Glutamatergic neuron (in vitro differentiated cells): ENCODE data around the gene PLPP4. TPM values are rescaled to one million over a fixed set of nuclear protein-coding genes. Genes with fewer than 3 reads are reported as not detected.

Source experiments
- DNase-seq: peaks from one replicate; pipeline ENCODE4 v3.0.0; 2022
- H3K27ac Mint-ChIP-seq: one replicate; pipeline ENCODE4 v1.8.0; 2020; ENCODE audit warnings: mild to moderate bottlenecking, mixed read lengths, inconsistent platforms; ENCODE audit not compliant: unreplicated experiment
- H3K27me3 Mint-ChIP-seq: one replicate; pipeline ENCODE4 v1.8.0; 2020; ENCODE audit warnings: mild to moderate bottlenecking, moderate library complexity, mixed read lengths, inconsistent platforms; ENCODE audit not compliant: unreplicated experiment
- H3K36me3 Mint-ChIP-seq: one replicate; pipeline ENCODE4 v1.8.0; 2020; ENCODE audit warnings: mild to moderate bottlenecking, mixed read lengths, inconsistent platforms; ENCODE audit not compliant: unreplicated experiment
- H3K4me1 Mint-ChIP-seq: one replicate; pipeline ENCODE4 v1.8.0; 2020; ENCODE audit warnings: mild to moderate bottlenecking, low read depth, mixed read lengths, inconsistent platforms; ENCODE audit not compliant: unreplicated experiment
- H3K4me3 Mint-ChIP-seq: one replicate; pipeline ENCODE4 v1.8.0; 2020; ENCODE audit warnings: mild to moderate bottlenecking, mixed read lengths, inconsistent platforms; ENCODE audit not compliant: unreplicated experiment
- H3K9me3 Mint-ChIP-seq: one replicate; pipeline ENCODE4 v1.8.0; 2020; ENCODE audit warnings: mild to moderate bottlenecking, moderate library complexity, mixed read lengths, inconsistent platforms; ENCODE audit not compliant: unreplicated experiment
- long read RNA-seq: library from polyadenylated mRNA; unstranded; transcript quantifications from one replicate; pipeline ENCODE4 v2.0.0, GENCODE V29; 2020; ENCODE audit not compliant: unreplicated experiment
- total RNA-seq: library from RNA; stranded (reverse); fragmentation: NEBNext Ultra II Directional; extraction: Animal tissue kit (Norgen Biotek cat#: 25700); gene quantifications from one replicate; pipeline ENCODE4 v1.2.1, GENCODE V29; 2021; ENCODE audit not compliant: unreplicated experiment
- TF ChIP-seq, protein P1 (sequence below): fragments of 200-600 bp; sonication (generic); IDR thresholded peaks from one replicate; pipeline ENCODE4 v1.5.0; 2021; ENCODE audit not compliant: partially characterized antibody, unreplicated experiment

The PLPP4 gene
- total RNA-seq = 2.6 TPM
- long read RNA-seq, partial matches to known transcripts = 0 of 3 reads
- long read RNA-seq, other reads (novel, unspliced or antisense) = 2 of 3 reads

DNA sequence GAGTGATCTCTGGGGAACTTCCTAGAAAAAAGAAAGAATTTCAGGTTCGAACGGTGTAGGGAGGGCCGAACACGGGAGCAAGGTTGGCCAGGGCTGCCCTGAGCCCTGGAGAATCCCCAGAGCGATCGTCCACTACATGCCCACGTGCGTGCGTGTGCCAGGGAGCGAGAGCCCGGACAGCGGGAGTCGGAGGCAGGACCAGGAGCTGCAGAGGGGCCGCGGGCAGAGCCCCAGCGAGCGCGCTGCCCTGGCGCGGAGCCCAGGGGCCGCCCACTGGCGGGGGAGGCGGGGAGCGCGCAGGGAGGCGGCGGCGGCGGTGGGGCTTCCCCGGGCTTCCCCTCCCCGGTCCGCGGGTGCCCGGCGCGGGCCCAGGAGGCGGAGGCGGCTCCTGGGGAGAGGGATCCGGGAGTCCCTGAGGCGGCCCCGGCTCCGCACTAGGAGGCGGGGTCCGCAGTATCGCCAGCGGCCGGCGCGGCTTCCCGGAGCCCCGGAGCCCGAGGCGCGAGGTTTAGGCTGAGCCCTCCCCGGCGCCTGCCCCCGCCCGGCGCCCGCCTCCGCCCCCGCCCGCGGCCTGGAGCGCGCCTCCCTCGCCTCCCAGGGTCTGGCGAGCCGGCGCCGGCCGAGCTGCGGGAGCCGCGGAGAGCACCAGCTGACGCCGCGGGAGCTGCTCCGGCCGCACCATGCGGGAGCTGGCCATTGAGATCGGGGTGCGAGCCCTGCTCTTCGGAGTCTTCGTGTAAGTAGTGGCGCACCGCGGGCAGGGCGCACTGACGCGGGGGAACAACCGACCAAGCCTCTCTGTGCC lies at the start of gene PLPP4:
Gene PLPP4, plus strand, starts transcription at position 602 of the 805 bp plus-strand sequence. Its CDS starts 79 bp downstream, at position 681.
- H3K4me1 Mint-ChIP-seq = peaks cover 18% of the 10 kb centered on the region
- H3K9me3 Mint-ChIP-seq = peaks cover 5% of the 10 kb centered on the region
- peaks cover 10% of the 10 kb centered on the region for H3K27me3 Mint-ChIP-seq
- H3K4me3 Mint-ChIP-seq = peak within 1 kb of the TSS; percentile 97
- no peak within 1 kb of the TSS for H3K27ac Mint-ChIP-seq
- peak; percentile 63 for DNase-seq
- TF ChIP-seq, protein P1, sequence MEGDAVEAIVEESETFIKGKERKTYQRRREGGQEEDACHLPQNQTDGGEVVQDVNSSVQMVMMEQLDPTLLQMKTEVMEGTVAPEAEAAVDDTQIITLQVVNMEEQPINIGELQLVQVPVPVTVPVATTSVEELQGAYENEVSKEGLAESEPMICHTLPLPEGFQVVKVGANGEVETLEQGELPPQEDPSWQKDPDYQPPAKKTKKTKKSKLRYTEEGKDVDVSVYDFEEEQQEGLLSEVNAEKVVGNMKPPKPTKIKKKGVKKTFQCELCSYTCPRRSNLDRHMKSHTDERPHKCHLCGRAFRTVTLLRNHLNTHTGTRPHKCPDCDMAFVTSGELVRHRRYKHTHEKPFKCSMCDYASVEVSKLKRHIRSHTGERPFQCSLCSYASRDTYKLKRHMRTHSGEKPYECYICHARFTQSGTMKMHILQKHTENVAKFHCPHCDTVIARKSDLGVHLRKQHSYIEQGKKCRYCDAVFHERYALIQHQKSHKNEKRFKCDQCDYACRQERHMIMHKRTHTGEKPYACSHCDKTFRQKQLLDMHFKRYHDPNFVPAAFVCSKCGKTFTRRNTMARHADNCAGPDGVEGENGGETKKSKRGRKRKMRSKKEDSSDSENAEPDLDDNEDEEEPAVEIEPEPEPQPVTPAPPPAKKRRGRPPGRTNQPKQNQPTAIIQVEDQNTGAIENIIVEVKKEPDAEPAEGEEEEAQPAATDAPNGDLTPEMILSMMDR = no peak
- H3K36me3 Mint-ChIP-seq = peaks cover 6% of the 10 kb centered on the region

DNA sequence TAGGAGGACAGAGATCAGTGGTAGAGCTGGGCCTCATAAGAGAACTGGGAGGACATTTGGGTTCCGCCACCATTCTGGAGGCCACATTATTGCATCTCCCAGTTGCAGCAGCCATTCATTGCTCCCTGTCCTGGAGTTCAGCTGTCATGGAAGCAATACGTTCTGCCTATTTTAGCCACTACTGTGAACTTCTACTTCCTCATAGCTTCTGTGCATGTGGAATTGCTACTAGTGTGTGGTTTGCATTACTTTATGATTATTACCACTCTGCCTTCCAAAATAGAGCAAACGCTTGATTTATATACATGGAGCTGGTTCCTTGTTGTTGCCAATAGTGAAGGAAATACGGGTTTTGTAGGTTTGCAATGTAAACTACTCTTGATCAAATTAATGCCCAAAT lies 47.2 kb upstream of the PLPP4 start:
- no peak overlapping the region for H3K27ac Mint-ChIP-seq
- no peak for DNase-seq
- no peak overlapping the region for H3K4me3 Mint-ChIP-seq
- no peaks in the 10 kb centered on the region for H3K4me1 Mint-ChIP-seq
- no peaks in the 10 kb centered on the region for H3K9me3 Mint-ChIP-seq
- TF ChIP-seq, protein P1 = no peak
- H3K36me3 Mint-ChIP-seq = no peaks in the 10 kb centered on the region
- H3K27me3 Mint-ChIP-seq = no peaks in the 10 kb centered on the region

DNA sequence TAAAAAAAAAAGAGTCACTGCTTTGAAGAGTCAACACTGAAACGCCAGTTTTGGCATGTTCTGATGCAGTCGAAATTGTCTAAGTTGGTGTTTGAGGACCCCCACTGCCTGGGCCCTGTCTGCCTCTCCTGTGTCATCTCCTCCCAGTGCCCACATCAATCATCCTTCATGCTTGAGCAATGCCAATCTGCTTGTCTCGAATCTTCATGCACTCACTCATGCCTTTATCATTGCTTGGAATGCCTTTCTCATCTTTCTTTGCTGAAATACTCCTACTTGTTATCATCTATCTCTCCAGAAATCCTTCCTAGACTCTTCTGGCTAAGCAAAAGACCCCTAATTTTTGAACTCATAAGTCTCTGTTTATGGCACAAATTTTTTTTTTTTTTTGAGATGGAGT lies 42.1 kb upstream of the PLPP4 start:
- Mint-ChIP-seq H3K4me3 (no peak overlapping the region), H3K27ac (no peak overlapping the region), H3K27me3 (no peaks in the 10 kb centered on the region), H3K36me3 (no peaks in the 10 kb centered on the region), H3K4me1 (no peaks in the 10 kb centered on the region), H3K9me3 (no peaks in the 10 kb centered on the region)
- no peak for DNase-seq
- TF ChIP-seq, protein P1 = no peak

DNA sequence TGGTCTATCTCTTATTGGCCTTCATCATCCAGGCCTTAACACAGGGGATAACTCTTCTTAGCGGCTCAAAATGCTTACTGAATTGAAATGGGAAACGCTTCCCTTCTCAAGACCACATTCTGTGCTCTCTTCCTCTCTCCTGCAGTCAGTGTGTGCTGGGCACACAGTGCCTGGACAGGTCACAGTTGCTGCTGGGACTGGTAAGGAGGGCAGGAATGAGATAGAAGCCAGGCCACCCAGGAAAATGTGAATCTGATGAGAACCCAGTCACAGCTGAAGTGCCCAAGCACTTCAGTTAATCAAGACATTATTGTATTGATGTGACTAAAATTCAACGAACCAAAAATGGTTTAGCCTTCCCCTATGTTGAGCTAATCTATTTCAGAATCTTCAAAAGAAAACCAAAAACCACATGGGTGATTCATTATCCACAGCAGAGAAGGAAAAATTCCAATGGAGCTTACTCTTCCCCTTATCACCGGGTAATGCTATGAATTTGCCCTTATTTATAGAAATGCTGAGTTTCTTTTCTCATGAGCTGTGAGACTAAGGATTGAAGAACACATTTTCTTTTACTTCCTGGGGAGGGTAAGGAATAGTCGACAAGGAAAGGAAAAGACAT lies 41.2 kb upstream of the PLPP4 start:
- no peak overlapping the region for H3K4me3 Mint-ChIP-seq
- no peak for DNase-seq
- H3K36me3 Mint-ChIP-seq = no peaks in the 10 kb centered on the region
- no peaks in the 10 kb centered on the region for H3K27me3 Mint-ChIP-seq
- no peak overlapping the region for H3K27ac Mint-ChIP-seq
- H3K4me1 Mint-ChIP-seq = no peaks in the 10 kb centered on the region
- TF ChIP-seq, protein P1 = no peak
- no peaks in the 10 kb centered on the region for H3K9me3 Mint-ChIP-seq

DNA sequence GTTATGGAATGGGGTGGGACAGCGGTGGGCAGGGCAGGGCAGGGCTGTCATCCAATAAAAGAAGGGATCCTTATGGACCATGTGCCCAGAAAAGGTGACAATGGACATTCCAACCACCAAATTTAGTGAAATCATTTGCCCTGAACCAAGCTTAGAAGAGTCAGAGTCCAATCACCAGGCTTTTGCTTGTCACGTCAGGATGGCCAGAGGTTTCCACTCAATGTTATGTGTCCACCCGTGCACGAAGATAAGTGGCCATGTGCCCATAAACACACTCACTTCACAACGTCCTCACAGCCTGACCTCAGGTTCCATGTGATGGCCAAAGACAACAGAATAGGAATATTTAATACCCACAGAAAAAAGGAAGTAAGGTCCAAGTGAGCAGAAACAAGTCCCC lies 36.6 kb upstream of the PLPP4 start:
- H3K4me1 Mint-ChIP-seq = no peaks in the 10 kb centered on the region
- TF ChIP-seq, protein P1 = no peak

More for the DNA sequence above, 36.6 kb upstream of the PLPP4 start:
- Mint-ChIP-seq H3K4me3 (no peak overlapping the region), H3K27ac (no peak overlapping the region), H3K9me3 (no peaks in the 10 kb centered on the region), H3K36me3 (peaks cover 9% of the 10 kb centered on the region), H3K27me3 (no peaks in the 10 kb centered on the region)
- no peak for DNase-seq
